ENCODE results near the gene PRAC1. TPM values are rescaled to one million over a fixed set of nuclear protein-coding genes. Genes with fewer than 3 reads are reported as not detected.

The PRAC1 gene
- total RNA-seq, 4 donors from 2014 or later, result not detected

DNA sequence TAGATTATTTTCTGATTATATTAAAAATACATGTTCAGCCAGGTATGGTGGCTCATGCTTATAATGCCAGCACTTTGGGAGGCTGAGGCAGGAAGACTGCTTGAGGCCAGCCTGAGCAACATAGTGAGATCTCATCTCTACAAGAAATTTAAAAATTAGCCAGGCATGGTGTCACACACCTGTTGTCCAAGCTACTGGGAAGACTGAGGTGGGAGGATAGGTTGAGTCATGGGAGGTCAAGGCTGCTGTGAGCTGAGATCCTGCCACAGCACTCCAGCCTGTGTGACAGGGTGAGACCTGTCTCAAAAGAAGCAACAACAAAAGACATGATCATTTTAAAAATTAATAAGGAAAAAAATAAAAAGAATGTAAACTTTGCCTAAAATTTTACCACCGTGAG, 40.7 kb downstream of the PRAC1 start:
- H3K27me3 ChIP-seq, result peaks cover 0 to 36% of the 10 kb centered on the region in 2 donors
- WGBS, 2 donors, result 83 to 89% methylated on average over 1 of the region's 1 CpG

DNA sequence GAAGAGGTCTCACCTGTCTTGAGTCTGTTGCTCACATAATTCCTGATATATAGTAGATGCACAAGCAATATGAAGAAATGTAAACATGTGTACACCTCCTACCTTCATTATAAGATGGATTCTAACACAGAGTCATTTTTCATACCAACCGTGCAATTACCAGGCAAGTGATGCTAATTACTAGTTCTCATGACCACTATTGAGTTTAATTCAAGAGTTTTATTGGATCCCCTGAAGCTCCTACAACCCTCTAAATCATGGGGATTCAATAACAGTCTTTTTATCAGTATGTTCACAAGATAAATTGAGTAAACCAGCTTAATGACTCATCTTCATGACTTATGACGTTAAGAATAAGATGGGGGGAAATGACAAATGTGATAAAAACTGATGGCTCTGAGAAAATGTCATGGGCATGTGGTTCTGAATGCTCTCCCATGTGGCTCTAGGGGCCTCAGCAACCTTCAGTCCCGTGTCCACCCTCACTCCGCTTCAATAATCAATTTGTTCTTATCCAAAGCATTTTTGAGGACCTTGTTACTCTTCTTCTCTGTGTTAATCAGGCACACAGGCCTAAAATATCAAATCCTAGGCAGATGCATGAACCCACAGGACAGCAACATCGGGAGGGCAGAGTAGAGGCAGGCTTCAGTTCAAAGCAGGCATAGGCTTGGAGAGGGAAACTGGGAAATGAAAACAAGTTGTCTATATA, 42.8 kb downstream of the PRAC1 start:
- no peak overlapping the region for H3K27ac ChIP-seq
- DNase-seq (ENCODE audit: low spot score in 2 of 2), result no peak
- TF ChIP-seq, protein P1, sequence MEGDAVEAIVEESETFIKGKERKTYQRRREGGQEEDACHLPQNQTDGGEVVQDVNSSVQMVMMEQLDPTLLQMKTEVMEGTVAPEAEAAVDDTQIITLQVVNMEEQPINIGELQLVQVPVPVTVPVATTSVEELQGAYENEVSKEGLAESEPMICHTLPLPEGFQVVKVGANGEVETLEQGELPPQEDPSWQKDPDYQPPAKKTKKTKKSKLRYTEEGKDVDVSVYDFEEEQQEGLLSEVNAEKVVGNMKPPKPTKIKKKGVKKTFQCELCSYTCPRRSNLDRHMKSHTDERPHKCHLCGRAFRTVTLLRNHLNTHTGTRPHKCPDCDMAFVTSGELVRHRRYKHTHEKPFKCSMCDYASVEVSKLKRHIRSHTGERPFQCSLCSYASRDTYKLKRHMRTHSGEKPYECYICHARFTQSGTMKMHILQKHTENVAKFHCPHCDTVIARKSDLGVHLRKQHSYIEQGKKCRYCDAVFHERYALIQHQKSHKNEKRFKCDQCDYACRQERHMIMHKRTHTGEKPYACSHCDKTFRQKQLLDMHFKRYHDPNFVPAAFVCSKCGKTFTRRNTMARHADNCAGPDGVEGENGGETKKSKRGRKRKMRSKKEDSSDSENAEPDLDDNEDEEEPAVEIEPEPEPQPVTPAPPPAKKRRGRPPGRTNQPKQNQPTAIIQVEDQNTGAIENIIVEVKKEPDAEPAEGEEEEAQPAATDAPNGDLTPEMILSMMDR (IDR thresholded peaks at IDR 0.05), result no peak
- TF ChIP-seq EP300 (IDR thresholded peaks at IDR 0.05) (no peak), POLR2A (IDR thresholded peaks at IDR 0.05) (no peak)
- peaks cover 0 to 6% (median 0%) of the 10 kb centered on the region in 4 donors for H3K4me1 ChIP-seq
- H3K4me3 ChIP-seq, result no peak overlapping the region
- 86% methylated on average over 5 of the region's 5 CpGs for WGBS, 2 donors
- H3K36me3 ChIP-seq, result no peaks in the 10 kb centered on the region
- H3K9me3 ChIP-seq, result no peaks in the 10 kb centered on the region
- H3K27me3 ChIP-seq, result peaks cover 0 to 50% of the 10 kb centered on the region in 2 donors

More for the DNA sequence above, 40.7 kb downstream of the PRAC1 start:
- Histone ChIP-seq H3K4me3 (no peak overlapping the region), H3K36me3 (no peaks in the 10 kb centered on the region), H3K9me3 (no peaks in the 10 kb centered on the region), H3K27ac (no peak overlapping the region), H3K4me1 (peaks cover 0 to 6% (median 0%) of the 10 kb centered on the region in 4 donors)
- no peak for TF ChIP-seq EP300 (IDR thresholded peaks at IDR 0.05)
- no peak for TF ChIP-seq POLR2A (IDR thresholded peaks at IDR 0.05)
- TF ChIP-seq, protein P1 (IDR thresholded peaks at IDR 0.05), result no peak
- DNase-seq (ENCODE audit: low spot score in 2 of 2), result no peak

DNA sequence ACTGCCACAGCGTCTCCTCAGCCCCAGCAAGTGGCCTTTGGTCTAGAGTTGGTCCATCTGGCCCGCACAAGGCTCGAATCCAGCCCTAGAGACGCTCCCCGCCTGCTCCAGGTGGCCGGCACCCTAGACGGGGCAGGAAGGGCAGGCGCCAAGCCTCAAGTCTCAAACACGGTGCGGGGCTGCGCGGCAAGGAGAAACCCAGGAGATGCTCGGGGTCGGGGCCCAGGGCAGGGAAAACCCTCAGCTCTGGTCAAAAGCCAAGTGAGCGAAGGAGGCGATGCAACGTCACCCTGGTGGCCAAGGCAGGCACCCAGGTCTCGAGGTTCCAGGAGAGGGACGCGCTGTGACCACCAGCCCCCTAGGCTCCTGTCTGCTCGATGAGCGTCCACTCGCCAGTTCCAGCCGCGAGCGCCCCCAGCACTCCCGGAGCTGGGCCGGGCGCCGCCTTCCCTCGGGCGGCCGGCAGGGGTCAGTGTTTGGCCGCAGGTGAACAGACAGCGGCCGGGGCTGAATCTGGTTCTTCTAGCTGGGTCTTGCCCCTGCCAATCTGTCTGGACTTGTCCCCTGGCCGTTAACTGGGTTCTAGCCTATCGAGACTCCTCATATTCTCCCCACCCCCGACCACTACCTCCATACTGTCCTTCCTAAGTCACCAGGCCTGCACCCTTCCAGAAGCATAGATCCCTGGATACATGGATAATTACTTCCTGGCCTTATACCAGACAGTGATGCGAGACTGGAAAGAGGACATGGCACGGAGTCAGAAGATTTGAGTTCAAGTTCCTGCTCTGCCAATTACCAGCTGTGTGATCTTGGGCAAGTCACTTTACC, 44.0 kb downstream of the PRAC1 start:
- WGBS, 2 donors, result 15 to 17% methylated on average over 29 to 34 of the region's 41 CpGs
- TF ChIP-seq, protein P1 (IDR thresholded peaks at IDR 0.05), result peak; percentile 78 to 89 (median 81)
- TF ChIP-seq POLR2A (IDR thresholded peaks at IDR 0.05) (no peak), EP300 (IDR thresholded peaks at IDR 0.05) (no peak)
- peak; percentile 33 to 34 for DNase-seq (ENCODE audit: low spot score in 2 of 2)
- Histone ChIP-seq H3K36me3 (no peaks in the 10 kb centered on the region), H3K9me3 (no peaks in the 10 kb centered on the region), H3K27me3 (peaks cover 0 to 50% of the 10 kb centered on the region in 2 donors), H3K4me3 (no peak overlapping the region), H3K27ac (no peak overlapping the region), H3K4me1 (peaks cover 0 to 6% (median 0%) of the 10 kb centered on the region in 4 donors)

DNA sequence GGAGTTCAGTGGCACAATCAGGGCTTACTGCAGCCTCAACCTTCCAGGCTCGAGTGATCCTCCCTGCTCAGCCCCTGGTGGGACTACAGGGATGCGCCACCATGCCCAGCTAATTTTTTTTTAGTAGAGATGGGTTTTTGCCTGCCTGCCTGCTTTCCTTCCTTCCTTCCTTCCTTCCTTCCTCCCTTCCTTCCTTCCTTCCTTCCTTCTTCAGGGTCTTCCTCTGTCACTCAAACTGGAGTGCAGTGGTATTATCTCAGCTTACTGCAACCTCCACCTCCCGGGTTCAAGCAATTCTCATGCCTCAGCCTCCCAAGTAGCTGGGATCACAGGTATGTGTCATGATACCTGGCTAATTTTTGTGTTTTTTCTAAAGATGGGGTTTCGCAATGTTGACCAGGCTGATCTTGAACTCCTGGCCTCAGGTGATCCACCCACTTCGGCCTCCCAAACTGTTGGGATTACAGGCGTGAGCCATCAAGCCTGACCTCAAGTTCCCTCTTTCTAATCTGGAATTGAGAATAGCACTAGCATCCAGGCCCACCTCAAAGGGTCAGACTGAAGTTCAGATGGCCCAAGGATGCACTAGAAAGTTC, 45.3 kb downstream of the PRAC1 start:
- Histone ChIP-seq H3K9me3 (no peaks in the 10 kb centered on the region), H3K36me3 (no peaks in the 10 kb centered on the region), H3K4me1 (peaks cover 0 to 7% (median 0%) of the 10 kb centered on the region in 4 donors), H3K27me3 (peaks cover 0 to 50% of the 10 kb centered on the region in 2 donors), H3K4me3 (no peak overlapping the region), H3K27ac (no peak overlapping the region)
- TF ChIP-seq, protein P1 (IDR thresholded peaks at IDR 0.05), result no peak
- TF ChIP-seq POLR2A (IDR thresholded peaks at IDR 0.05), result no peak
- no peak for TF ChIP-seq EP300 (IDR thresholded peaks at IDR 0.05)
- DNase-seq (ENCODE audit: low spot score in 2 of 2), result no peak
- WGBS, 2 donors, result 81 to 85% methylated on average over 6 of the region's 6 CpGs

Measured in tibial nerve (tissue), 4 donors.